H9 (cell line): ENCODE results near the gene DMAP1. TPM values are rescaled to one million over a fixed set of nuclear protein-coding genes. Genes with fewer than 3 reads are reported as not detected.

Source experiments
- DNase-seq: peaks from one replicate; pipeline ENCODE4 v3.0.0-alpha.2; 2017
- H2AFZ ChIP-seq: one replicate; pipeline ENCODE4 v1.6.1; 2013; ENCODE audit warnings: mild to moderate bottlenecking, low read length, control low read depth, moderate library complexity
- H2AK5ac ChIP-seq: 2 replicates; pipeline ENCODE4 v1.6.1; 2013; ENCODE audit warnings: low read length, control low read depth, mixed read lengths; ENCODE audit not compliant: insufficient read length
- H2BK120ac ChIP-seq: one replicate; pipeline ENCODE4 v1.6.1; 2013; ENCODE audit warnings: low read depth, mild to moderate bottlenecking, low read length, control low read depth, inconsistent platforms; ENCODE audit not compliant: poor library complexity, severe bottlenecking
- H2BK12ac ChIP-seq: 2 replicates; pipeline ENCODE4 v1.6.1; 2013; ENCODE audit warnings: low read length, control low read depth, mixed read lengths, low read depth; ENCODE audit not compliant: insufficient read length
- H2BK15ac ChIP-seq: 2 replicates; pipeline ENCODE4 v1.6.1; 2013; ENCODE audit warnings: low read depth, low read length, control low read depth
- H2BK20ac ChIP-seq: one replicate; pipeline ENCODE4 v1.6.1; 2013; ENCODE audit warnings: low read depth, mild to moderate bottlenecking, low read length, control low read depth, inconsistent platforms; ENCODE audit not compliant: poor library complexity, severe bottlenecking
- H2BK5ac ChIP-seq: 2 replicates; pipeline ENCODE4 v1.6.1; 2013; ENCODE audit warnings: low read length, control low read depth, mixed read lengths; ENCODE audit not compliant: insufficient read length
- H3K14ac ChIP-seq: 2 replicates; pipeline ENCODE4 v1.6.1; 2013; ENCODE audit warnings: low read length, control low read depth; ENCODE audit not compliant: insufficient read depth
- H3K18ac ChIP-seq: 2 replicates; pipeline ENCODE4 v1.6.1; 2013; ENCODE audit warnings: low read depth, mild to moderate bottlenecking, mixed read lengths, low read length, control low read depth; ENCODE audit not compliant: insufficient read length
- H3K23ac ChIP-seq: 2 replicates; pipeline ENCODE4 v1.6.1; 2013; ENCODE audit warnings: low read length, control low read depth, mixed read lengths, low read depth; ENCODE audit not compliant: insufficient read length
- H3K23me2 ChIP-seq: 2 replicates; pipeline ENCODE4 v1.6.1; 2013; ENCODE audit warnings: low read depth, mild to moderate bottlenecking, mixed read lengths, low read length, control low read depth; ENCODE audit not compliant: insufficient read length, poor library complexity, severe bottlenecking
- H3K27ac ChIP-seq: 2 replicates; pipeline ENCODE4 v1.5.1; 2013; ENCODE audit warnings: low read length, control low read depth, mixed read lengths, low read depth; ENCODE audit not compliant: insufficient read length
- H3K27me3 ChIP-seq: 2 replicates; pipeline ENCODE4 v1.6.1; 2013; ENCODE audit warnings: low read length, control low read depth, inconsistent platforms; ENCODE audit not compliant: insufficient read depth
- H3K4ac ChIP-seq: 2 replicates; pipeline ENCODE4 v1.6.1; 2013; ENCODE audit warnings: low read depth, mild to moderate bottlenecking, control low read depth, inconsistent platforms, low read length, moderate library complexity
- H3K4me1 ChIP-seq: 2 replicates; pipeline ENCODE4 v1.6.1; 2013; ENCODE audit warnings: low read length, control low read depth, inconsistent platforms; ENCODE audit not compliant: insufficient read depth
- H3K4me2 ChIP-seq: 2 replicates; pipeline ENCODE4 v1.6.1; 2013; ENCODE audit warnings: low read length, control low read depth, mixed read lengths; ENCODE audit not compliant: insufficient read length, insufficient read depth
- H3K56ac ChIP-seq: 2 replicates; pipeline ENCODE4 v1.6.1; 2013; ENCODE audit warnings: low read depth, mild to moderate bottlenecking, mixed read lengths, low read length, control low read depth; ENCODE audit not compliant: insufficient read length
- H3K79me1 ChIP-seq: 2 replicates; pipeline ENCODE4 v1.6.1; 2013; ENCODE audit warnings: low read depth, mild to moderate bottlenecking, moderate library complexity, low read length, control low read depth, inconsistent platforms; ENCODE audit not compliant: insufficient read depth, poor library complexity, severe bottlenecking
- H3K79me2 ChIP-seq: 2 replicates; pipeline ENCODE4 v1.6.1; 2013; ENCODE audit warnings: low read length, control low read depth, inconsistent platforms; ENCODE audit not compliant: insufficient read depth
- H3K9ac ChIP-seq: 2 replicates; pipeline ENCODE4 v1.6.1; 2013; ENCODE audit warnings: low read length, control low read depth, mixed read lengths; ENCODE audit not compliant: insufficient read length; ENCODE audit errors: extremely low read depth
- H3K9me3 ChIP-seq: one replicate; pipeline ENCODE4 v1.6.1; 2013; ENCODE audit warnings: low read depth, low read length, inconsistent platforms; ENCODE audit not compliant: control insufficient read depth
- H3T11ph ChIP-seq: one replicate; pipeline ENCODE4 v1.6.1; 2013; ENCODE audit warnings: mild to moderate bottlenecking, low read length, control low read depth, inconsistent platforms
- H4K20me1 ChIP-seq: one replicate; pipeline ENCODE4 v1.6.1; 2013; ENCODE audit not compliant: control insufficient read depth, insufficient read length, insufficient read depth
- H4K5ac ChIP-seq: 2 replicates; pipeline ENCODE4 v1.6.1; 2013; ENCODE audit warnings: low read depth, mild to moderate bottlenecking, mixed read lengths, low read length, control low read depth; ENCODE audit not compliant: insufficient read length
- H4K8ac ChIP-seq: replicated peaks from 2 replicates; pipeline ENCODE4 v1.6.1; 2013; ENCODE audit warnings: low read length, control low read depth, mixed read lengths, low read depth; ENCODE audit not compliant: insufficient read length
- H4K91ac ChIP-seq: 2 replicates; pipeline ENCODE4 v1.6.1; 2013; ENCODE audit warnings: low read depth, mild to moderate bottlenecking, moderate library complexity, mixed read lengths, low read length, control low read depth; ENCODE audit not compliant: insufficient read length
- H3K27ac Mint-ChIP-seq, 3 experiments: 2 replicates in 2 of 3; 3 replicates in 1 of 3; pipeline ENCODE4 v1.8.0; 2020 to 2021; ENCODE audit warnings: mixed read lengths in 3 of 3, mild to moderate bottlenecking in 1 of 3, moderate library complexity in 1 of 3
- H3K27me3 Mint-ChIP-seq: 2 replicates; pipeline ENCODE4 v1.8.0; 2021; ENCODE audit warnings: low read depth, mild to moderate bottlenecking, moderate library complexity, mixed read lengths
- H3K36me3 Mint-ChIP-seq, 3 experiments: 2 replicates in 2 of 3; 3 replicates in 1 of 3; pipeline ENCODE4 v1.8.0; 2020 to 2021; ENCODE audit warnings: low read depth in 3 of 3, mixed read lengths in 3 of 3; ENCODE audit not compliant: insufficient read depth in 1 of 3
- H3K4me1 Mint-ChIP-seq, 2 experiments: 2 replicates each; pipeline ENCODE4 v1.8.0; 2020; ENCODE audit warnings: mixed read lengths in 2 of 2
- H3K4me3 Mint-ChIP-seq, 2 experiments: 2 replicates in 1 of 2; 3 replicates in 1 of 2; pipeline ENCODE4 v1.8.0; 2020 to 2021; ENCODE audit warnings: mild to moderate bottlenecking in 2 of 2, mixed read lengths in 2 of 2, moderate library complexity in 1 of 2
- H3K9me3 Mint-ChIP-seq, 2 experiments: 2 replicates in 1 of 2; 3 replicates in 1 of 2; pipeline ENCODE4 v1.8.0; 2020; ENCODE audit warnings: mild to moderate bottlenecking in 2 of 2, mixed read lengths in 2 of 2, moderate library complexity in 1 of 2
- CTCF ChIP-seq: fragments of 200-600 bp; sonication (generic); conservative IDR thresholded peaks from 3 replicates; pipeline ENCODE4 v1.8.0; 2021; ENCODE audit warnings: antibody characterized with exemption, mild to moderate bottlenecking
- WGBS: extraction: QIAGEN DNeasy Blood & Tissue Kit; methylation state at CpG from one replicate; pipeline ENCODE4 v1.1.7; 2013; ENCODE audit warnings: missing lambda C conversion rate, low lambda C conversion rate, mixed read lengths; ENCODE audit not compliant: insufficient read length; ENCODE audit errors: extremely low coverage; 5-methylcytosine and 5-hydroxymethylcytosine counted together
- total RNA-seq: library from RNA; stranded (reverse); gene quantifications from 2 replicates; pipeline ENCODE4 v1.2.1, GENCODE V29; 2021

DMAP1 gene
- total RNA-seq, 1 experiment from 2014 or later = 55.3 TPM

- no peak overlapping the region for H4K8ac ChIP-seq
- no peaks in the 10 kb centered on the region; the same call in 1 of the 2 replicates for H3K27me3 ChIP-seq
- H3K56ac ChIP-seq = no peak overlapping the region
- H2BK5ac ChIP-seq = no peak overlapping the region
- H3K9me3 Mint-ChIP-seq = no peaks in the 10 kb centered on the region
- H3K4me1 Mint-ChIP-seq = peaks cover 17 to 40% of the 10 kb centered on the region in 2 experiments
- no peak overlapping the region for H2AK5ac ChIP-seq
- H3K4me3 Mint-ChIP-seq = no peak overlapping the region
- H3K79me2 ChIP-seq = no peaks in the 10 kb centered on the region
- H3K79me1 ChIP-seq = no peaks in the 10 kb centered on the region
- no peaks in the 10 kb centered on the region for H3K9me3 ChIP-seq
- no peak overlapping the region for H3T11ph ChIP-seq
- no peak for TF ChIP-seq CTCF
- no peaks in the 10 kb centered on the region for H3K23me2 ChIP-seq
- no peak overlapping the region for H2BK20ac ChIP-seq
- H3K23ac ChIP-seq = no peak overlapping the region
- peaks cover 5 to 17% (median 5%) of the 10 kb centered on the region in 3 experiments; a peak in 6 of 7 replicates for H3K36me3 Mint-ChIP-seq
- no peaks in the 10 kb centered on the region for H4K20me1 ChIP-seq
- H3K14ac ChIP-seq = no peak overlapping the region
- peaks cover 3% of the 10 kb centered on the region; the same call in 1 of the 2 replicates for H3K4me1 ChIP-seq
- no peak overlapping the region for H2AFZ ChIP-seq
- H3K27me3 Mint-ChIP-seq = no peaks in the 10 kb centered on the region
- no peak overlapping the region for H4K91ac ChIP-seq
- no peak overlapping the region for H3K27ac Mint-ChIP-seq
- WGBS = no CpG with 5 or more reads among the region's 7 CpGs
- no peak overlapping the region for H3K18ac ChIP-seq
- H4K5ac ChIP-seq = no peak overlapping the region
- H2BK12ac ChIP-seq = no peak overlapping the region
- no peak for DNase-seq
- H3K4ac ChIP-seq = no peak overlapping the region
- H2BK120ac ChIP-seq = no peak overlapping the region
- no peak overlapping the region for H3K27ac ChIP-seq
- no peak overlapping the region for H2BK15ac ChIP-seq
- no peak overlapping the region for H3K9ac ChIP-seq
- H3K4me2 ChIP-seq = no peak overlapping the region
Measured at GRCh38 chr1:44243782-44244495, 30.7 kb downstream of the DMAP1 start.
